ENCODE data around the gene SCUBE3. TPM values are rescaled to one million over a fixed set of nuclear protein-coding genes. Genes with fewer than 3 reads are reported as not detected.

SCUBE3 gene
- total RNA-seq, 2 donors from 2014 or later, result 0.33 TPM; not detected in 1

DNA sequence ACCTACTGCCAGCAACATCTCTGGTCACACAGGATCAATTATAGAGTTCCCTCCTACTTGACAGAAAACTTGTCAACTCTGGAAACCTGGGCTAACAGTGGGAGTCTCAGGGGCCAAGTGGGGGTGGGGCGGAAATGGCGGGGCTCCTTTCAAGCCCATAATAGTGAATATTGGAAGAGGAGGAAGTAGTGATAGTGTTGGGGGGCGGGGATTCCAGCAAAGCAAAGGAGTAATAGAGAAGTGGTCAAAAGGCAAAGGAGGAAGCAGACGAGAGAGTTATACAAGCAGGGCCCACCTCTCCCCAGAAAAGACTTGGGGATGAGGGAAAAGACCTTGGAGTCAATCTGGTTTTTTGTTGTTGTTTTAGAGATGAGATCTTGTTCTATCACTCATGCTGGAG is 85.9 kb downstream of the SCUBE3 start:
- Histone ChIP-seq H3K9me3 (no peaks in the 10 kb centered on the region), H3K27me3 (no peaks in the 10 kb centered on the region), H3K36me3 (replicated peaks in 1 of 2; ENCODE audit: insufficient read depth in 1 of 2, low read depth in 2 of 2) (peaks cover 0 to 3% of the 10 kb centered on the region in 2 donors), H3K4me1 (peaks cover 35% of the 10 kb centered on the region), H3K4me3 (no peak overlapping the region), H3K27ac (peak overlapping the region in 1 of 4 donors; percentile 43)
- intact Hi-C loops (cut with DNase I), result loop anchor here (5.0 kb wide), 1 partner anchor 153 kb away; the partner anchor contains the start of gene FANCE
- WGBS, 2 donors, result 68 to 73% methylated on average over 4 of the region's 4 CpGs
- ATAC-seq (no peak), DNase-seq (peak in 2 of 4 donors; percentile 25 to 66)
- no peak for TF ChIP-seq POLR2A (IDR thresholded peaks at IDR 0.05)
- TF ChIP-seq, protein P1, sequence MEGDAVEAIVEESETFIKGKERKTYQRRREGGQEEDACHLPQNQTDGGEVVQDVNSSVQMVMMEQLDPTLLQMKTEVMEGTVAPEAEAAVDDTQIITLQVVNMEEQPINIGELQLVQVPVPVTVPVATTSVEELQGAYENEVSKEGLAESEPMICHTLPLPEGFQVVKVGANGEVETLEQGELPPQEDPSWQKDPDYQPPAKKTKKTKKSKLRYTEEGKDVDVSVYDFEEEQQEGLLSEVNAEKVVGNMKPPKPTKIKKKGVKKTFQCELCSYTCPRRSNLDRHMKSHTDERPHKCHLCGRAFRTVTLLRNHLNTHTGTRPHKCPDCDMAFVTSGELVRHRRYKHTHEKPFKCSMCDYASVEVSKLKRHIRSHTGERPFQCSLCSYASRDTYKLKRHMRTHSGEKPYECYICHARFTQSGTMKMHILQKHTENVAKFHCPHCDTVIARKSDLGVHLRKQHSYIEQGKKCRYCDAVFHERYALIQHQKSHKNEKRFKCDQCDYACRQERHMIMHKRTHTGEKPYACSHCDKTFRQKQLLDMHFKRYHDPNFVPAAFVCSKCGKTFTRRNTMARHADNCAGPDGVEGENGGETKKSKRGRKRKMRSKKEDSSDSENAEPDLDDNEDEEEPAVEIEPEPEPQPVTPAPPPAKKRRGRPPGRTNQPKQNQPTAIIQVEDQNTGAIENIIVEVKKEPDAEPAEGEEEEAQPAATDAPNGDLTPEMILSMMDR (IDR thresholded peaks at IDR 0.05), result no peak

DNA sequence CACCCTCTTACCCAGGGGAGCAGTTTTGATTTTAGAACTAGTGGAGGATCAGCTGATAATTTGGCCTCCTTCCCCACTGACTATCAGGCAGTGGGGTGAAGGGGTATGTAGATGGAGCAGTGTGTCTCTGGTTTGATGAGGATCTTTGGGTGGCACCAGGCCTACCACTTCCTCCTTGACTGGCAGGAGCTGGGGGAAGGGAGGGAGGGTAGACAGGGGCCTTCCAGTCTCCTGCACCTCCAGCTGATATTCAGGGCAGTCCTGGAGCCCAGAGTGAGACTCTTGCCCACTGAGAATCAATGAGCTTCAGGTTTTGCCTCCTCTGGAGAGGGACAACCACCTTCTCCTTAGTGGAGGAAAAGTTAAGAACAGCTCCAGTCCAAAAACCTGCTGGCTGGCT is 87.1 kb downstream of the SCUBE3 start:
- peak in 1 of 4 donors; percentile 27 for DNase-seq
- no peak for ATAC-seq
- H3K36me3 ChIP-seq (replicated peaks in 1 of 2; ENCODE audit: insufficient read depth in 1 of 2, low read depth in 2 of 2), result no peaks in the 10 kb centered on the region
- H3K4me1 ChIP-seq, result peaks cover 35% of the 10 kb centered on the region
- no peaks in the 10 kb centered on the region for H3K9me3 ChIP-seq
- H3K27me3 ChIP-seq, result no peaks in the 10 kb centered on the region
- intact Hi-C loops (cut with DNase I), result no loop called here
- no peak overlapping the region for H3K4me3 ChIP-seq
- TF ChIP-seq, protein P1 (IDR thresholded peaks at IDR 0.05), result no peak
- TF ChIP-seq POLR2A (IDR thresholded peaks at IDR 0.05), result no peak
- H3K27ac ChIP-seq, result peak overlapping the region in 1 of 4 donors; percentile 43

Other genes with a start within 250 kb of the SCUBE3 start
- gene TCP11, start 72.6 kb upstream of the SCUBE3 start, total RNA-seq, result not detected
- 10 to 100 TPM; 34.2 to 56.7 TPM for gene ZNF76, start 45.8 kb downstream of the SCUBE3 start, total RNA-seq
- 10 to 100 TPM; 10.2 to 23.3 TPM for gene DEF6, start 83.9 kb downstream of the SCUBE3 start, total RNA-seq
- 10 to 100 TPM in 1 of 2 donors, 1 to 10 TPM in 1; 6.0 to 11.2 TPM for gene PPARD, start 128.6 kb downstream of the SCUBE3 start, total RNA-seq
- 1 to 10 TPM; 4.9 to 9.2 TPM for gene FANCE, start 238.4 kb downstream of the SCUBE3 start, total RNA-seq

All from body of pancreas (tissue), 4 donors.